ENCODE measurements around the gene ALPI. TPM values are rescaled to one million over a fixed set of nuclear protein-coding genes. Genes with fewer than 3 reads are reported as not detected.
"Not testable (repeated sequence)": the region's sequence is repeated elsewhere in the genome, so short reads cannot be mapped to it uniquely, and the experiment has no call there.

The ALPI gene
- total and polyA plus RNA-seq, 3 experiments from 2014 or later: not detected

DNA sequence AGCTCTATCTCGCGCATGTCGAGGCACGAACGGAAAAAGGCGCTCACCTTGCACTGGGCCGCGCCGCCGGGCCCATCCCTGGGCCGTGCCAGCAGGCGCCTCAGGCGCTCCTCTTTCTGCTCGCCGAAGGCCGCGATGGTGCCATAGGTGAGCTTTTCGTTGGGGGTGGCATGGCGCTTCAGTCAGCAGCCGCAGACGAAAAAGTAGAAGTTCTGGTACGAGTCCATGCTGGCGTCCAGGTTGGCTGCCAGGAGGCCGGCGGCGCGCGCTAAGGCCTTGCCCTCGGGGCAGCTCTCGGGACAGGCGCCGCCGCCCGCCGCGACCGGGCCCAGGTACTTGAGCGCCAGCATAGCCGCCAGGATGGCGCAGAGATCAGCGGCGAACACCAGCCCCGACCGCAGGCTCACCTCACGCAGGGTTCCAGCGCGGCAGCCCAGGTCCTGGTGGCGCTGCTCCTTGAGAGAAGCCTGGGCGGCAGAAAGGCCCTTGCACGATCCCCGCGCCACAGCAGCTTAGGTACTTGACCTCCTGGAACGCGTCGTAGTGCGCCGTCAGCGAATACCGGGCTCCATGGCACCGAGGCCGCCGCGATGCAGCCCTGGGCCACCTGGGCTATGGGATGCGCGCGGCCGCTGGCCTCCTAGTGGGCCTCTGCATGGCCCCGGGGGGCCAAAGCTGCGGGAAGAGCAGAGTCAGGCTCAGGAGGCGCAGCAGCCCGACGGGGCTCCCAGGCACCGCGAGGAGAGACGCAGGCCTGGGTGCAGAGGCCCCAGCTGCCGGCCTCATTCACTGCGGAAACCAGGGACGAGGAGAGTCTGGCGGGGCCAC is 36.5 kb upstream of the ALPI start:
- peaks cover 4 to 25% (median 8%) of the 10 kb centered on the region in 3 donors for H3K4me1 Mint-ChIP-seq
- Histone ChIP-seq H3K36me3 (ENCODE audit: insufficient read depth, low read length) (no peaks in the 10 kb centered on the region), H3K27me3 (ENCODE audit: insufficient read depth, low read length, poor library complexity, severe bottlenecking) (no peaks in the 10 kb centered on the region), H3K4me3 (ENCODE audit: low read length) (no peak overlapping the region), H3K27ac (ENCODE audit: low read depth, low read length) (no peak overlapping the region), H3K4me1 (ENCODE audit: insufficient read depth, low read length) (no peaks in the 10 kb centered on the region), H3K9me3 (ENCODE audit: low read length) (no peaks in the 10 kb centered on the region)
- ChIA-PET CTCF (interaction anchor here (0.7 kb wide), 1 partner anchor 11 kb away, joined by 4 read pairs; no protein-coding TSS in a partner anchor), POLR2A (no interaction called here)
- no peak for DNase-seq
- H3K27me3 Mint-ChIP-seq: peaks cover 33 to 51% of the 10 kb centered on the region in 2 donors
- H3K36me3 Mint-ChIP-seq: no peaks in the 10 kb centered on the region
- no peak overlapping the region for H3K27ac Mint-ChIP-seq
- H3K9me3 Mint-ChIP-seq: no peaks in the 10 kb centered on the region
- peak overlapping the region in 3 of 7 donors; percentile 27 to 57 (median 41) for H3K4me3 Mint-ChIP-seq

DNA sequence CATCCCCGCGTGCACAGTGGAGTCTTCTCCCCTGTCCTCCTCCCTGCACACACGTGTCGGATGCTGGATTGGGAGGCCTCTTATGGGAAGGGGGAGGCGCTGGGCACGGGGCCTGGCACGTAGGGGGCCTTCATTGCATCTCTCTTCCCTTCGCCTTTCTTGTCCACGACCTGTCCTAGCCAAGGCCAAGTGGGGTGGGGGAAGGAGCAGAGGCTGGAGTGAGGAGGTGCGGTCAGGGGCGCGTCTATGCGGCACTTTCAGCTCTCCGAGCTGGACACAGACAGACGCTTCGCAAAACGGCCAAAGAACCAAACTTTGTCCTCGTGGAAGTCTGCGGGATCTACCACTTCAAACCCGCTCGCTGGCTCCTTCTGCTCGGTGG is 35.9 kb upstream of the ALPI start:
- Histone ChIP-seq H3K4me3 (ENCODE audit: low read length) (no peak overlapping the region), H3K27me3 (ENCODE audit: insufficient read depth, low read length, poor library complexity, severe bottlenecking) (no peaks in the 10 kb centered on the region), H3K9me3 (ENCODE audit: low read length) (no peaks in the 10 kb centered on the region), H3K36me3 (ENCODE audit: insufficient read depth, low read length) (no peaks in the 10 kb centered on the region), H3K4me1 (ENCODE audit: insufficient read depth, low read length) (no peaks in the 10 kb centered on the region), H3K27ac (ENCODE audit: low read depth, low read length) (no peak overlapping the region)
- Mint-ChIP-seq H3K4me1 (peaks cover 4 to 25% (median 8%) of the 10 kb centered on the region in 3 donors), H3K36me3 (no peaks in the 10 kb centered on the region), H3K4me3 (peak overlapping the region in 2 of 7 donors; percentile 50 to 51), H3K9me3 (no peaks in the 10 kb centered on the region), H3K27ac (no peak overlapping the region), H3K27me3 (peaks cover 33 to 51% of the 10 kb centered on the region in 2 donors)
- POLR2A ChIA-PET: no interaction called here
- CTCF ChIA-PET: no interaction called here
- no peak for DNase-seq

DNA sequence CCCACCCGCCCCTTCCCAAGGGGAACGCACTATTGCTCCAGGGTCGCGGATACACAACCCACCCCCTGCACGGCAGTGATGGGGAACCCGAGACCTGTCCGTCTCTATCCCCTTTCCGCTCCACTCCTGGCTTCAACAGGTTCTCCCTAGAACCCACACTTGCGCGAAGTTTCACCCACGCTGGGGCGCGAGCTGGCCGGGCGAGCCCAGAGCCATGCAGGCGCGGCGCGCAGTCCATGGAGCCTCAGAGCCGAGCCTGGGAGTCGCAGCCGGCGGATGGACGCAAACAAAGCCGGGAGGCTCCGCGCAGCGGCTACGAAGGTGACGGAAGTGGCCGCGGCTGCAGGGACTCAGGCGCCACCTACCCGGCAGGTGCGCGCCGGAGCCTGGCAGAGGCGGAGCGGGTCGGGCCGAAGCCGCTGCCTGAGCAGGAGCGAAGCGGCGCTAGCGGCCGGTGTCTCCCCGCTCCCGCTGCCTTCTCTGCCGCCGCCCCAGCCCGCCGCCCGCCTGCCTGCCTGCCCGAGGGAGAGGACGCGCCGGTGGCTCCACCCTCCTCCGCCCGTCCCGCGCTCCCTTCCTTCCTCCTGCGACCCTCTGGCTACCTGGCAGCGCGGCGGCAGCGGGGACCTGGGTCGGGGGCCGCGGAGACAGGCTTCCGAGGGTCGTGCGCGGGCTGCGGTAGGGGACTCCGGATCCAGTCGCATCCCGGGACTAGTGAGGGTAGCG is 35.3 kb upstream of the ALPI start:
- POLR2A ChIA-PET: no interaction called here
- H3K27ac Mint-ChIP-seq: no peak overlapping the region
- peaks cover 4 to 25% (median 8%) of the 10 kb centered on the region in 3 donors for H3K4me1 Mint-ChIP-seq
- H3K4me3 Mint-ChIP-seq: peak overlapping the region in 4 of 7 donors; percentile 15 to 51 (median 45)
- no peaks in the 10 kb centered on the region for H3K9me3 Mint-ChIP-seq
- Histone ChIP-seq H3K27ac (ENCODE audit: low read depth, low read length) (no peak overlapping the region), H3K36me3 (ENCODE audit: insufficient read depth, low read length) (no peaks in the 10 kb centered on the region), H3K4me3 (ENCODE audit: low read length) (no peak overlapping the region), H3K4me1 (ENCODE audit: insufficient read depth, low read length) (no peaks in the 10 kb centered on the region), H3K27me3 (ENCODE audit: insufficient read depth, low read length, poor library complexity, severe bottlenecking) (no peaks in the 10 kb centered on the region), H3K9me3 (ENCODE audit: low read length) (no peaks in the 10 kb centered on the region)
- no peaks in the 10 kb centered on the region for H3K36me3 Mint-ChIP-seq
- DNase-seq: peak in 1 of 5 donors; percentile 26
- H3K27me3 Mint-ChIP-seq: peaks cover 30 to 47% of the 10 kb centered on the region in 2 donors
- CTCF ChIA-PET: interaction anchor here (1.4 kb wide), 1 partner anchor 17 kb away, joined by 3 read pairs; no protein-coding TSS in a partner anchor

DNA sequence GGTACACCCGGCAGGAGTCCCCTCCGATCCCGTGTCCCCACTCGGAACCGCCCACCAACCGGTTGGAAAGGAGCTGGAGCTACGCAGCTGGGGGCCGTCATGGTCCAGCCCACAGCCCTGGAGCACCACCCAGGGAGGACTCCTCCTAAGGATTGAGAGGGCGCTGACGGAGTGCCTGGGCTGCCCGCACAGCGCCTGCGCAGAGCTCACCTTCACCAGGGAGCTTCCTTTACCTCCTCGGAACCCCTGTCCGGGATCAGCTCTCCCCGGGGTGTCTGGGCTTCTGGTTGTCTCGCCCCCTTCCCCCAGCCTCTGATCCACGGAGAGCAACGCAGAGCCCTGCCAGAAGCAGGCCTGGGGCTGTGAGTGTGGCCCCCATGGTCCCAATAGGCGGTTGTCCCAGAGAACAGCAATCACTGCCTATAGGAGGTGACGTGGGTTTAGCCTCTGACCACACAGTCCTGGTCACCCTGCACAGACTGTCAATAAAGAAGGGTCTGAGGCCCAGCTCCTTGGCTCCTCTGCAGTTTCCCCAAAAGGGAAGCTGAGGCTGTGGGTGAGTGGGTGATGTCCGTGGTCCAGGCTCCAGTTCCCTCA is 34.7 kb upstream of the ALPI start:
- DNase-seq: no peak
- Mint-ChIP-seq H3K36me3 (no peaks in the 10 kb centered on the region), H3K4me1 (peaks cover 4 to 25% (median 8%) of the 10 kb centered on the region in 3 donors), H3K27me3 (peaks cover 29 to 41% of the 10 kb centered on the region in 2 donors), H3K27ac (no peak overlapping the region), H3K4me3 (peak overlapping the region in 2 of 7 donors; percentile 26 to 46), H3K9me3 (no peaks in the 10 kb centered on the region)
- no peaks in the 10 kb centered on the region for H3K9me3 ChIP-seq (ENCODE audit: low read length)
- no peaks in the 10 kb centered on the region for H3K4me1 ChIP-seq (ENCODE audit: insufficient read depth, low read length)
- H3K4me3 ChIP-seq (ENCODE audit: low read length): no peak overlapping the region
- no peak overlapping the region for H3K27ac ChIP-seq (ENCODE audit: low read depth, low read length)
- POLR2A ChIA-PET: no interaction called here
- no peaks in the 10 kb centered on the region for H3K27me3 ChIP-seq (ENCODE audit: insufficient read depth, low read length, poor library complexity, severe bottlenecking)
- no peaks in the 10 kb centered on the region for H3K36me3 ChIP-seq (ENCODE audit: insufficient read depth, low read length)
- CTCF ChIA-PET: interaction anchor here (1.4 kb wide), 1 partner anchor 16 kb away, joined by 3 read pairs; no protein-coding TSS in a partner anchor

DNA sequence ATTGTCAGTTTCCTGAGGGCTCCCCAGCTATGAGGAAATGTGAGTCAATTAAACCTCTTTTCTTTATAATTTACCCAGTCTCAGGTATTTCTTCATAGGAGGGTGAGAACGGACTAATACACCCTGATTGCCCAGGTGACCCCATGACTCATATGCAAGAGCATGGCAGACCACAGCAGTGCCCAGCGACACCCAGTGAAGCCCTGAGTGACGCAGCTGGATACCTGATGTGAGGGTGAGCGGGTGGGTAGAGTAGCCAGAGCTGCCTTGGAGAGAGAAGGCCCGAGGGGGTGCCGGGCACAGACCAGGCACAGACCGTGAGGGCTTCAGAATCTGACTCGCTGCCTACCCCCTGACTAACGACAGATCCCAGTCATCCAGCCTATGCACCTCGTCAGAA is 33.9 kb upstream of the ALPI start:
- Mint-ChIP-seq H3K27ac (no peak overlapping the region), H3K4me1 (peaks cover 4 to 25% (median 8%) of the 10 kb centered on the region in 3 donors), H3K9me3 (no peaks in the 10 kb centered on the region), H3K4me3 (peak overlapping the region in 5 of 7 donors; percentile 2 to 46 (median 36)), H3K36me3 (no peaks in the 10 kb centered on the region), H3K27me3 (peaks cover 29 to 37% of the 10 kb centered on the region in 2 donors)
- Histone ChIP-seq H3K9me3 (ENCODE audit: low read length) (no peaks in the 10 kb centered on the region), H3K27me3 (ENCODE audit: insufficient read depth, low read length, poor library complexity, severe bottlenecking) (no peaks in the 10 kb centered on the region), H3K36me3 (ENCODE audit: insufficient read depth, low read length) (no peaks in the 10 kb centered on the region), H3K4me1 (ENCODE audit: insufficient read depth, low read length) (no peaks in the 10 kb centered on the region), H3K27ac (ENCODE audit: low read depth, low read length) (no peak overlapping the region), H3K4me3 (ENCODE audit: low read length) (no peak overlapping the region)
- POLR2A ChIA-PET: no interaction called here
- CTCF ChIA-PET: interaction anchor here (1.4 kb wide), 1 partner anchor 16 kb away, joined by 3 read pairs; no protein-coding TSS in a partner anchor
- DNase-seq: no peak

DNA sequence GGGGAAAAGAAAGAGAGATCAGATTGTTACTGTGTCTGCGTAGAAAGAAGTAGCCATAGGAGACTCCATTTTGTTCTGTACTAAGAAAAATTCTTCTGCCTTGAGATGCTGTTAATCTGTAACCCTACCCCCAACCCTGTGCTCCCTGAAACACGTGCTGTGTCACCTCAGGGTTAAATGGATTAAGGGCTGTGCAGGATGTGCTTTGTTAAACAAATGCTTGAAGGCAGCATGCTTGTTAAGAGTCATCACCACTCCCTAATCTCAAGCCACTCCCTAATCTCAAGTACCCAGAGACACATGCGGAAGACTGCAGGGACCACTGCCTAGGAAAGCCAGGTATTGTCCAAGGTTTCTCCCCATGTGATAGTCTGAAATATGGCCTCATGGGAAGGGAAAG is 33.0 kb upstream of the ALPI start:
- H3K9me3 ChIP-seq (ENCODE audit: low read length); H3K4me3 Mint-ChIP-seq; H3K36me3 ChIP-seq (ENCODE audit: insufficient read depth, low read length); H3K27me3 ChIP-seq (ENCODE audit: insufficient read depth, low read length, poor library complexity, severe bottlenecking); H3K4me3 ChIP-seq (ENCODE audit: low read length); CTCF ChIA-PET; H3K9me3 Mint-ChIP-seq; H3K27ac ChIP-seq (ENCODE audit: low read depth, low read length); DNase-seq; H3K4me1 ChIP-seq (ENCODE audit: insufficient read depth, low read length); POLR2A ChIA-PET; H3K36me3 Mint-ChIP-seq; H3K27ac Mint-ChIP-seq: not testable (repeated sequence)
- Mint-ChIP-seq H3K27me3 (peaks cover 29 to 36% of the 10 kb centered on the region in 2 donors), H3K4me1 (peaks cover 4 to 25% (median 8%) of the 10 kb centered on the region in 3 donors)

DNA sequence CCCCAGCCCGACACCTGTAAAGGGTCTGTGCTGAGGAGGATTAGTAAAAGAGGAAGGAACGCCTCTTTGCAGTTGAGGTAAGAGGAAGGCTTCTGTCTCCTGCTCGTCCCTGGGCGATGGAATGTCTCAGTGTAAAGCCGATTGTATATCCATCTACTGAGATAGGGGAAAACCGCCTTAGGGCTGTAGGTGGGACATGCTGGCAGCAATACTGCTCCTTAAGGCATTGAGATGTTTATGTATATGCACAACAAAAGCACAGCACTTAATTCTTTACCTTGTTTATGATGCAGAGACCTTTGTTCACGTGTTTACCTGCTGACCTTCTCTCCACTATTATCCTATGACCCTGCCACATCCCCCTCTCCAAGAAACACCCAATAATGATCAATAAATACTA is 32.5 kb upstream of the ALPI start:
- H3K36me3 ChIP-seq (ENCODE audit: insufficient read depth, low read length); H3K9me3 ChIP-seq (ENCODE audit: low read length); H3K4me3 Mint-ChIP-seq; CTCF ChIA-PET; DNase-seq; H3K27ac ChIP-seq (ENCODE audit: low read depth, low read length); H3K9me3 Mint-ChIP-seq; H3K27ac Mint-ChIP-seq; H3K4me3 ChIP-seq (ENCODE audit: low read length); H3K27me3 ChIP-seq (ENCODE audit: insufficient read depth, low read length, poor library complexity, severe bottlenecking); POLR2A ChIA-PET; H3K36me3 Mint-ChIP-seq; H3K4me1 ChIP-seq (ENCODE audit: insufficient read depth, low read length): not testable (repeated sequence)
- Mint-ChIP-seq H3K4me1 (peaks cover 1 to 22% (median 5%) of the 10 kb centered on the region in 3 donors), H3K27me3 (peaks cover 25 to 32% of the 10 kb centered on the region in 2 donors)
